Caco-2 (cell line): ENCODE data around the gene SNRPA1. TPM values are rescaled to one million over a fixed set of nuclear protein-coding genes. Genes with fewer than 3 reads are reported as not detected.
A peak's percentile ranks its signal among the peaks of the same experiment; 100 is the strongest.

ENCODE experiments used
- BruUV-seq: library from RNA; stranded (reverse); fragments of 400-500 nt; replicated peaks from 2 replicates; lab custom pipeline; 2021; lab: Mats Ljungman, UMichigan
- CTCF ChIA-PET: fragments of 300-600 bp; sonication (Branson Sonifier 250); formaldehyde crosslinking; loops from one replicate; lab custom pipeline; 2022; ENCODE audit warnings: antibody characterized with exemption; lab: Charles Lee
- POLR2A ChIA-PET: fragments of 300-600 bp; sonication (Branson Sonifier 250); formaldehyde crosslinking; loops from one replicate; lab custom pipeline; 2022; ENCODE audit warnings: antibody characterized with exemption; lab: Charles Lee
- DNase-seq, 2 experiments: peaks; one replicate each; pipeline versions ENCODE4 v3.0.0 to v3.0.0-alpha.2; 2020 to 2022
- H3K27me3 ChIP-seq: replicated peaks from 2 replicates; pipeline ENCODE4 v1.6.0; 2011; ENCODE audit warnings: low read length; ENCODE audit not compliant: control insufficient read depth, insufficient read depth
- H3K36me3 ChIP-seq: 2 replicates; pipeline ENCODE4 v1.5.1; 2011; ENCODE audit warnings: low read length; ENCODE audit not compliant: control insufficient read depth, insufficient read depth
- H3K4me1 ChIP-seq: fragments of 250-450 bp; sonication (Bioruptor Pico); 2 replicates; pipeline ENCODE4 v1.5.1; 2020; ENCODE audit warnings: mild to moderate bottlenecking
- H3K4me3 ChIP-seq: 2 replicates; pipeline ENCODE4 v1.5.1; 2011; ENCODE audit warnings: low read depth, mild to moderate bottlenecking, control low read depth, low read length
- H3K9me3 ChIP-seq: fragments of 250-450 bp; sonication (Bioruptor Pico); 2 replicates; pipeline ENCODE4 v1.5.1; 2020; ENCODE audit warnings: mild to moderate bottlenecking, moderate library complexity
- H3K27ac Mint-ChIP-seq: one replicate; pipeline ENCODE4 v1.8.0; 2022; ENCODE audit warnings: mixed read lengths; ENCODE audit not compliant: unreplicated experiment
- H3K27me3 Mint-ChIP-seq: one replicate; pipeline ENCODE4 v1.8.0; 2022; ENCODE audit warnings: mixed read lengths; ENCODE audit not compliant: insufficient read depth, unreplicated experiment
- H3K36me3 Mint-ChIP-seq: one replicate; pipeline ENCODE4 v1.8.0; 2022; ENCODE audit warnings: mild to moderate bottlenecking, mixed read lengths; ENCODE audit not compliant: insufficient read depth, unreplicated experiment
- H3K4me1 Mint-ChIP-seq: one replicate; pipeline ENCODE4 v1.8.0; 2022; ENCODE audit warnings: low read depth, mixed read lengths; ENCODE audit not compliant: unreplicated experiment
- H3K4me3 Mint-ChIP-seq: one replicate; pipeline ENCODE4 v1.8.0; 2022; ENCODE audit warnings: mild to moderate bottlenecking, moderate library complexity, mixed read lengths; ENCODE audit not compliant: unreplicated experiment
- H3K9me3 Mint-ChIP-seq: one replicate; pipeline ENCODE4 v1.8.0; 2022; ENCODE audit warnings: mixed read lengths; ENCODE audit not compliant: unreplicated experiment
- intact Hi-C: fragments of 100-400 bp; cut with micrococcal nuclease; formaldehyde crosslinking; loops from one replicate; pipeline ENCODE4 v1.10.0; 2022; ENCODE audit not compliant: unreplicated experiment
- total RNA-seq: library from RNA; stranded (reverse); gene quantifications from 2 replicates; pipeline ENCODE4 v1.2.3, GENCODE V29; 2022
- TF ChIP-seq, protein P1 (sequence below), 2 experiments: fragments of 200-600 bp in 1 of 2; IDR thresholded peaks; 1 replicate in 1 of 2; 2 replicates in 1 of 2; pipeline versions ENCODE4 v1.5.1 to v1.8.0; 2011 to 2022; ENCODE audit warnings: antibody characterized with exemption in 1 of 2, control low read depth in 1 of 2, inconsistent platforms in 1 of 2, low read depth in 1 of 2, low read length in 1 of 2, mild to moderate bottlenecking in 1 of 2, moderate library complexity in 1 of 2; ENCODE audit not compliant: insufficient read depth in 1 of 2, severe bottlenecking in 1 of 2, unreplicated experiment in 1 of 2

Gene SNRPA1
- total RNA-seq, 1 experiment from 2014 or later: 123 TPM

DNA sequence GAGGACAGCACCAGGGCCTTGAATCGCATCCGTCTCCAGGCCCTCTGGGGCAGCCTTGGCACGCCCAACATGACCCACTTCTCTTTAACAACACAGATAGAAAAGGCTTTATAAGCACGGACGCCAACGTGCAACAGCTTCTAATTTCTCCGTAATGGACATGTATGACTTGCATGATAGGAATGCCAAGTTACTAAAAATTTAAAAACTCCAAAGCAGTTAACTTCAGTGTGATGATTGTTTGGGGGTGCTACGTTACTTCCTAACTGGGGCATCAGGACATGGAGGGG, 30.9 kb upstream of the SNRPA1 start:
- CTCF ChIA-PET: no interaction called here
- Histone ChIP-seq H3K9me3 (no peaks in the 10 kb centered on the region), H3K36me3 (no peaks in the 10 kb centered on the region; the same call in 1 of the 2 replicates), H3K4me3 (no peak overlapping the region), H3K4me1 (peaks cover 10% of the 10 kb centered on the region), H3K27me3 (no peaks in the 10 kb centered on the region; the same call in 1 of the 2 replicates)
- H3K27me3 Mint-ChIP-seq: no peaks in the 10 kb centered on the region
- peaks cover 16% of the 10 kb centered on the region for H3K36me3 Mint-ChIP-seq
- TF ChIP-seq, protein P1, sequence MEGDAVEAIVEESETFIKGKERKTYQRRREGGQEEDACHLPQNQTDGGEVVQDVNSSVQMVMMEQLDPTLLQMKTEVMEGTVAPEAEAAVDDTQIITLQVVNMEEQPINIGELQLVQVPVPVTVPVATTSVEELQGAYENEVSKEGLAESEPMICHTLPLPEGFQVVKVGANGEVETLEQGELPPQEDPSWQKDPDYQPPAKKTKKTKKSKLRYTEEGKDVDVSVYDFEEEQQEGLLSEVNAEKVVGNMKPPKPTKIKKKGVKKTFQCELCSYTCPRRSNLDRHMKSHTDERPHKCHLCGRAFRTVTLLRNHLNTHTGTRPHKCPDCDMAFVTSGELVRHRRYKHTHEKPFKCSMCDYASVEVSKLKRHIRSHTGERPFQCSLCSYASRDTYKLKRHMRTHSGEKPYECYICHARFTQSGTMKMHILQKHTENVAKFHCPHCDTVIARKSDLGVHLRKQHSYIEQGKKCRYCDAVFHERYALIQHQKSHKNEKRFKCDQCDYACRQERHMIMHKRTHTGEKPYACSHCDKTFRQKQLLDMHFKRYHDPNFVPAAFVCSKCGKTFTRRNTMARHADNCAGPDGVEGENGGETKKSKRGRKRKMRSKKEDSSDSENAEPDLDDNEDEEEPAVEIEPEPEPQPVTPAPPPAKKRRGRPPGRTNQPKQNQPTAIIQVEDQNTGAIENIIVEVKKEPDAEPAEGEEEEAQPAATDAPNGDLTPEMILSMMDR (IDR thresholded peaks at IDR 0.05; ENCODE audit: insufficient read depth in 1 of 2, low read depth in 1 of 2, low read length in 1 of 2, severe bottlenecking in 1 of 2, unreplicated experiment in 1 of 2): no peak
- H3K4me3 Mint-ChIP-seq: no peak overlapping the region
- H3K4me1 Mint-ChIP-seq: peaks cover 6% of the 10 kb centered on the region
- H3K9me3 Mint-ChIP-seq: no peaks in the 10 kb centered on the region
- POLR2A ChIA-PET: no interaction called here
- BruUV-seq: no TSS peak
- DNase-seq: no peak
- intact Hi-C loops: no loop called here
- H3K27ac Mint-ChIP-seq: no peak overlapping the region

DNA sequence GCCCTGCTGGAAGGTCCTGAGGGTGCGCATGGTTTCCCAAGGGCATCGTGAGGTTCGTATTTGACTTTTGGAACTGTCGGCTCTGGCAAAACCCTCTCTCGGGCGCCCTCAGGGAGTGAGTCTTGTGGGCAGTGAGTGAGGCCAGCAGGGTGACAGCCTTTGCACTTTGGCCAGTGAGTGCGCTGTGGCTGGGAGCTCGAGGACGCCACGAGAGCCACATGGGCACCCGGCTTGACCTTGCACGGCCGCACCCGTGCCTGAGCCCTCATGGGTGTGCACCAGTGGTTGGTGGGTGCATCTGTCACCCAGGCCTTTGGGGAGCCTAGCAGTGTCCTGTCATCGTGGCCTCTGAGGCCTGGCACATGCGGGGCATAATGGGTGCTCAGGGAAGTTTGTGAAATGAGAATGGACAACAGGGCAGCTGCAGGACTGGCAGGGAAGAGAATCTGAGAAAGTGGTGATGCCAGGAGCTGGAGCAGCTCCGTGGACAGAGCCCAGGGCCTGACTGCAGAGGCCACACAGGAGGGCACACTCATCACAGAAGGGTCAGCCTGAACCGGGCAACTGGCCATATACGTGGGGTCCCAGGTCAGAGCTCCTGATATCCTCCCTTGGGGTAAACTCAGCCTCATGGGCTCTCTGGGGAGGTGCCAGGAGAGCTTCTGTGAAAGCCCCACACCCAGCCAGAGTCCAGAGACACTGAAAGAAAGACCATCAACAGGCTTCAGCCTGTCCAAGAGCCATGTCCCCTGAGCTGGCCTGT, 30.4 kb upstream of the SNRPA1 start:
- H3K27me3 Mint-ChIP-seq: no peaks in the 10 kb centered on the region
- H3K27me3 ChIP-seq: no peaks in the 10 kb centered on the region
- ChIA-PET CTCF (no interaction called here), POLR2A (no interaction called here)
- peaks cover 6% of the 10 kb centered on the region for H3K4me1 Mint-ChIP-seq
- peaks cover 10% of the 10 kb centered on the region for H3K4me1 ChIP-seq
- no TSS peak for BruUV-seq
- peaks cover 15% of the 10 kb centered on the region for H3K36me3 Mint-ChIP-seq
- no peak overlapping the region for H3K4me3 Mint-ChIP-seq
- H3K4me3 ChIP-seq: no peak overlapping the region
- H3K9me3 Mint-ChIP-seq: no peaks in the 10 kb centered on the region
- H3K36me3 ChIP-seq: no peaks in the 10 kb centered on the region; the same call in 1 of the 2 replicates
- H3K27ac Mint-ChIP-seq: no peak overlapping the region
- intact Hi-C loops: no loop called here
- H3K9me3 ChIP-seq: no peaks in the 10 kb centered on the region
- DNase-seq: no peak
- TF ChIP-seq, protein P1 (IDR thresholded peaks at IDR 0.05; ENCODE audit: insufficient read depth in 1 of 2, low read depth in 1 of 2, low read length in 1 of 2, severe bottlenecking in 1 of 2, unreplicated experiment in 1 of 2): no peak

DNA sequence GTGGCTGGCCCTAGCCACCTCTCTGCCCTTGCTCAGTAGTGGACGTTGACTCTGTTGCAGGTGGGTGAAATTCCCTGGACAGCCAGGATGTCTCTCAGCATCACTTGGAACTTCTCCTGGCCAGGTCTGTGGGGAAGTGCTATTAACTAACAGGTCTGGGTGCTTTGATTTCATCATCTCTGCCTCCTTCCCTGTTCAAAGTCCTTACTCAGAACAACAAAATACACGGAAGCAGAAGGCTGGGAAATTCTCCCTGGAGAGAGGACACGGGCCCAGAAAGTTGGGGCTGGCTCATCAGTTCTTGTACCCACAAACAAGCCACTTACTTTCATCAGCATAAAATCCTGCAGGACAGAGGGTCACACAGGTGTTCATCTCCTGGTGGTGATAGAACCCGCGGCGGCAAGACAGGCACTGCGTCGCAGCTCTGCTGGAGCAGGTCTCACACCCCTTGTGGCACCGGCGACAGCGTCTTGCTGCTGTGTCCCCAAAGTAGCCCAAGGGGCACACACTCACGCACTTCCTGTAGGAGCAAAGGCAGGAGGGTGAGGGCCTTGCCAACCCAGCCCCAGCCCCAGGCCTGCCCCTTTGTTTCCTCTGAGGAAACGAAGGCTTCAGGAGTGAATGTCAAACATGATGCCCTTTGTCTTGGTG, 29.6 kb upstream of the SNRPA1 start:
- TF ChIP-seq, protein P1 (IDR thresholded peaks at IDR 0.05; ENCODE audit: insufficient read depth in 1 of 2, low read depth in 1 of 2, low read length in 1 of 2, severe bottlenecking in 1 of 2, unreplicated experiment in 1 of 2): no peak
- DNase-seq: peak in 1 of 2 experiments; percentile 47
- H3K4me3 Mint-ChIP-seq: no peak overlapping the region
- Histone ChIP-seq H3K9me3 (no peaks in the 10 kb centered on the region), H3K36me3 (no peaks in the 10 kb centered on the region; the same call in 1 of the 2 replicates), H3K27me3 (no peaks in the 10 kb centered on the region), H3K4me1 (peaks cover 10% of the 10 kb centered on the region), H3K4me3 (no peak overlapping the region)
- POLR2A ChIA-PET: no interaction called here
- no peaks in the 10 kb centered on the region for H3K9me3 Mint-ChIP-seq
- peaks cover 6% of the 10 kb centered on the region for H3K4me1 Mint-ChIP-seq
- H3K36me3 Mint-ChIP-seq: peaks cover 9% of the 10 kb centered on the region
- intact Hi-C loops: no loop called here
- BruUV-seq: no TSS peak
- CTCF ChIA-PET: no interaction called here
- no peaks in the 10 kb centered on the region for H3K27me3 Mint-ChIP-seq
- peak overlapping the region; percentile 37 for H3K27ac Mint-ChIP-seq
